Mucosa of descending colon (tissue), 3 donors: ENCODE results near the gene PMFBP1. TPM values are rescaled to one million over a fixed set of nuclear protein-coding genes. Genes with fewer than 3 reads are reported as not detected.

Source experiments
- ATAC-seq: fragments of 200-7000 bp; cut with Tn5 transposase; one replicate; pipeline ENCODE4 v1.9.1; 2020; ENCODE audit warnings: mild to moderate bottlenecking, moderate library complexity
- DNase-seq, 3 donors: peaks; one replicate each; pipeline ENCODE4 v3.0.0-alpha.2; 2020
- H3K36me3 ChIP-seq: fragments of 200-600 bp; one replicate; pipeline ENCODE4 v1.8.0; 2021; ENCODE audit warnings: low read depth, mild to moderate bottlenecking
- H3K4me1 ChIP-seq: fragments of 200-600 bp; one replicate; pipeline ENCODE4 v1.8.0; 2021; ENCODE audit warnings: low read depth, mild to moderate bottlenecking
- H3K4me3 ChIP-seq: fragments of 200-600 bp; one replicate; pipeline ENCODE4 v1.8.0; 2021; ENCODE audit warnings: mild to moderate bottlenecking
- H3K9me3 ChIP-seq: fragments of 200-600 bp; one replicate; pipeline ENCODE4 v1.8.0; 2021; ENCODE audit warnings: mild to moderate bottlenecking
- intact Hi-C, 2 donors: fragments of 100-400 bp; cut with DNase I in 1 of 2; cut with micrococcal nuclease in 1 of 2; formaldehyde crosslinking; loops; one replicate each; pipeline versions ENCODE4 v1.11.0 to v1.11.1; 2022; cut with DNase I, micrococcal nuclease
- total RNA-seq, 3 donors: library from RNA; stranded (reverse); fragmentation: NEBNext Ultra II Directional in 2 of 3; extraction: Animal tissue kit (Norgen Biotek cat#: 25700) in 2 of 3; gene quantifications; one replicate each; pipeline versions ENCODE4 v1.2.1 to v1.2.4, GENCODE V29; 2021 to 2023
- TF ChIP-seq, protein P1 (sequence below): fragments of 200-600 bp; IDR thresholded peaks from one replicate; pipeline ENCODE4 v1.8.0; 2022; ENCODE audit warnings: antibody characterized with exemption, mild to moderate bottlenecking
- donor health status: DM: no; HTN: no; CAD: no; lungs with moderate emphysema.
- donor health status: DM: no; HTN: no; CAD: no.
- donor health status: DM: no; HTN: yes; CAD: no.

Gene PMFBP1
- total RNA-seq, 3 donors from 2014 or later = 3.6 to 9.7 (median 7.2) TPM

GRCh38 chr16:72168365-72168764 is 3.6 kb downstream of the PMFBP1 start:
- intact Hi-C loops = no loop called here
- H3K4me3 ChIP-seq = no peak overlapping the region
- H3K9me3 ChIP-seq = no peaks in the 10 kb centered on the region
- no peak for ATAC-seq
- TF ChIP-seq, protein P1, sequence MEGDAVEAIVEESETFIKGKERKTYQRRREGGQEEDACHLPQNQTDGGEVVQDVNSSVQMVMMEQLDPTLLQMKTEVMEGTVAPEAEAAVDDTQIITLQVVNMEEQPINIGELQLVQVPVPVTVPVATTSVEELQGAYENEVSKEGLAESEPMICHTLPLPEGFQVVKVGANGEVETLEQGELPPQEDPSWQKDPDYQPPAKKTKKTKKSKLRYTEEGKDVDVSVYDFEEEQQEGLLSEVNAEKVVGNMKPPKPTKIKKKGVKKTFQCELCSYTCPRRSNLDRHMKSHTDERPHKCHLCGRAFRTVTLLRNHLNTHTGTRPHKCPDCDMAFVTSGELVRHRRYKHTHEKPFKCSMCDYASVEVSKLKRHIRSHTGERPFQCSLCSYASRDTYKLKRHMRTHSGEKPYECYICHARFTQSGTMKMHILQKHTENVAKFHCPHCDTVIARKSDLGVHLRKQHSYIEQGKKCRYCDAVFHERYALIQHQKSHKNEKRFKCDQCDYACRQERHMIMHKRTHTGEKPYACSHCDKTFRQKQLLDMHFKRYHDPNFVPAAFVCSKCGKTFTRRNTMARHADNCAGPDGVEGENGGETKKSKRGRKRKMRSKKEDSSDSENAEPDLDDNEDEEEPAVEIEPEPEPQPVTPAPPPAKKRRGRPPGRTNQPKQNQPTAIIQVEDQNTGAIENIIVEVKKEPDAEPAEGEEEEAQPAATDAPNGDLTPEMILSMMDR = no peak
- H3K4me1 ChIP-seq = no peaks in the 10 kb centered on the region
- DNase-seq = no peak
- no peaks in the 10 kb centered on the region for H3K36me3 ChIP-seq

DNA sequence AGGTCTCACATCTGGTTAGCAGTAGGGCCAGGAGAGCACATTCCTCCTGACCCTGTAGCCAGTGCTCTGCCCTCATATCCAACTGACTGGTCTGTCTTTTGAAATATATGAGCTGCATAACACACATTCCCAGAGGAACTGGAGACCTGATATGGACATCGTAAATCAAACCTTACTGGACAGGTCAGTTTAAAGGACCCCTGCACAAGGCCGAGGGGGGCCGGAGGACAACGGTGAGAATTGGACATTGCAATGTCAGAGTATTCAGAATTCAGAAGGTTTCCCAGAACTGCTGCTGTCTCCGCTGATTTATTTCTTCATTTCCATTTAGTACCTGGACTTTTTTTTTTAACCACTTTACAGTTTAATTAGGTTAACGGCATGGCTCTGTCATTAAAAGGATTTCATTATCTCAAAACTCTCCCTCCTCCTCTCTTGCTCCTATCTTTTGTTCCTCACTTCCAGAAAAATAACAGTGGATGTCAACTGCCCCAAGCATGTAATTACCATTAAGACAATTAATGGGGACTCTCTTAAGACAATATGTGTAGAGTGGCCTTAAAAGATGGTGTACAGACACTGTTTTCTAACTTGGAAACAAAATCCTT is 4.9 kb downstream of the PMFBP1 start:
- DNase-seq (no peak), ATAC-seq (no peak)
- intact Hi-C loops = no loop called here
- Histone ChIP-seq H3K9me3 (no peaks in the 10 kb centered on the region), H3K4me1 (no peaks in the 10 kb centered on the region), H3K36me3 (no peaks in the 10 kb centered on the region), H3K4me3 (no peak overlapping the region)
- TF ChIP-seq, protein P1 = no peak

DNA sequence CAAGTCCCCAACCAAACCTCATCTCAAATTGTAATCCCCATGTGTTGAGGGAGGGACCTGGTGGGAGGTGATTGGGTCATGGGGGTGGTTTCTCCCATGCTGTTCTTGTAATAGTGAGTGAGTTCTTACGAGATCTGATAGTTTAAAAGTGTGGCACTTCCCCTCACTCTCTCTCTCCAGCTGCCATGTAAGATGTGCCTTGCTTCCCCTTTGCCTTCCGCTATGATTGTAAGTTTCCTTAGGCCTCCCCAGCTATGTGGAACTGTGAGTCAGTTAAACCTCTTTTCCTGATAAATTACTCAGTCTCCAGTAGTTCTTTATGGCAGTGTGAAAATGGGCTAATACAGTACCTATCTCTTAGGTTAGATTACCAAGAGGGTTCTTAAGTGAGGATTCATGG is 5.8 kb downstream of the PMFBP1 start:
- Histone ChIP-seq H3K4me3 (no peak overlapping the region), H3K9me3 (no peaks in the 10 kb centered on the region)
- intact Hi-C loops = no loop called here

GRCh38 chr16:72164691-72165090 is 7.3 kb downstream of the PMFBP1 start:
- no peak for DNase-seq
- Histone ChIP-seq H3K36me3 (no peaks in the 10 kb centered on the region), H3K4me3 (no peak overlapping the region), H3K4me1 (no peaks in the 10 kb centered on the region), H3K9me3 (no peaks in the 10 kb centered on the region)
- intact Hi-C loops = no loop called here
- TF ChIP-seq, protein P1 = no peak
- ATAC-seq = no peak

More for the DNA sequence above, 5.8 kb downstream of the PMFBP1 start:
- TF ChIP-seq, protein P1 = no peak
- DNase-seq (no peak), ATAC-seq (no peak)
- no peaks in the 10 kb centered on the region for H3K36me3 ChIP-seq
- no peaks in the 10 kb centered on the region for H3K4me1 ChIP-seq

GRCh38 chr16:72162105-72162692 is 9.8 kb downstream of the PMFBP1 start:
- H3K9me3 ChIP-seq = no peaks in the 10 kb centered on the region
- H3K4me1 ChIP-seq = no peaks in the 10 kb centered on the region
- TF ChIP-seq, protein P1 = no peak
- no peaks in the 10 kb centered on the region for H3K36me3 ChIP-seq
- intact Hi-C loops = no loop called here
- ATAC-seq (peak; percentile 55), DNase-seq (no peak)
- no peak overlapping the region for H3K4me3 ChIP-seq
